GM13977 (cell line): Measurements from ENCODE around the gene RAD18.

ENCODE experiments used
- DNase-seq: peaks from one replicate; pipeline ENCODE4 v3.0.0; 2012; ENCODE audit warnings: low spot score
- CTCF ChIP-seq: IDR thresholded peaks from 2 replicates; pipeline ENCODE4 v1.5.1; 2012; ENCODE audit warnings: mild to moderate bottlenecking, control low read depth; ENCODE audit not compliant: insufficient read depth; ENCODE audit errors: extremely low read depth, missing control alignments
- in situ Hi-C: fragments of 300-500 bp; cut with MboI; formaldehyde crosslinking; loops from one replicate; pipeline ENCODE4 v1.12.0; 2022; ENCODE audit warnings: low sequenced_read_pairs, low pct_unique_long_range_greater_than_20kb, mixed read lengths, inconsistent platforms; ENCODE audit not compliant: unreplicated experiment

RAD18 gene

GRCh38 chr3:8975081-8976020, 12.1 kb upstream of the RAD18 start:
- in situ Hi-C loops, result loop anchor here (10.0 kb wide), 1 partner anchor 329 kb away; no protein-coding TSS in a partner anchor

GRCh38 chr3:8974458-8974857, 11.2 kb upstream of the RAD18 start:
- no peak for DNase-seq
- in situ Hi-C loops, result loop anchor here (10.0 kb wide), 1 partner anchor 330 kb away; no protein-coding TSS in a partner anchor
- TF ChIP-seq CTCF, result no peak

More at GRCh38 chr3:8975081-8976020, 12.1 kb upstream of the RAD18 start:
- no peak for DNase-seq
- no peak for TF ChIP-seq CTCF

DNA sequence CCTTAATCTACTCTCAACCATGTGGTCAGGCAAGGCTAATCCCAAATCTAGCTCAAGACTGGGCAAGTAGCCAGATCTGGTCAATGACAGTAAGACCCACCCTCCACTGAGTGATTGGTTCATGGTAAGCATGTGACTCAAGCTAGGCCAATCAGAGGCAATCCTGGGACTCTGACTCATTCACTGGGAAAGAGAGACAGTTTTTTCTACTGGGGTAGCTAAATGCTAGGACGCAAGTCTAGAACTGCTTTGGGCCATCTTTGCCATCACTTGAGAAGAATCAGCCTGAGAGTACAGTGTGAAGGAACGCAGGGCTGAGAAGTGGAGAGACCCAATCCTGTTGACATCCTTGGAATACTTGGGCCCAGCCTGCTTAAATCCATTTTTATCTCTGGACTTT, 9.4 kb upstream of the RAD18 start:
- no peak for DNase-seq
- in situ Hi-C loops, result loop anchor here (10.0 kb wide), 1 partner anchor 332 kb away; no protein-coding TSS in a partner anchor

GRCh38 chr3:8970971-8971589, 7.8 kb upstream of the RAD18 start:
- DNase-seq, result peak; percentile 64
- TF ChIP-seq CTCF, result peak; percentile 96
- in situ Hi-C loops, result loop anchor here (10.0 kb wide), 1 partner anchor 334 kb away; no protein-coding TSS in a partner anchor

More for the DNA sequence above, 9.4 kb upstream of the RAD18 start:
- no peak for TF ChIP-seq CTCF

DNA sequence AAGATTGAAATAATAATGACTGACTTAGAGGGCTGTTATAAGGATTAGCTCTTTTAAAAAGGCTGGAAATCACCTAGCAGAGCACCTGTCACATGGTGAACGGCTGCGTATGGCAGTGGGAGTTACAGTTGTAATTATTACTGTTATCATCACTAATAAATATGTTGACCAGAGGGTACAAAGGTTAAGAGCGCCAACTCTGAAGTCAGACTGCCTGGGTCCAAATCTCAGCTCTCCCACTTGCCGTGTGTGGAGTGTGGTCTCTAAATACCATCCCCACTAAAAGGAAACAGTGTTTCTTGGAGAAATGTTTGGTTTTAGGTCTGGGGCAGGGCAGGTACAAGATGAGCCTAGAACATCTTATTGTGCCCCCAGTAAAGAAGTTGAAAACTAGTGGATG, 6.0 kb upstream of the RAD18 start:
- no peak for DNase-seq
- in situ Hi-C loops, result no loop called here
- no peak for TF ChIP-seq CTCF

GRCh38 chr3:8968375-8968882, 5.2 kb upstream of the RAD18 start:
- no peak for TF ChIP-seq CTCF
- DNase-seq, result no peak
- in situ Hi-C loops, result no loop called here
